Adrenal gland (tissue), 12 donors: ENCODE measurements around the gene KCNA2. TPM values are rescaled to one million over a fixed set of nuclear protein-coding genes. Genes with fewer than 3 reads are reported as not detected.

ENCODE experiments used
- DNase-seq, 7 donors: peaks; one replicate each; pipeline ENCODE4 v3.0.0-alpha.2; 2019 to 2020
- H3K27ac ChIP-seq, 5 donors: fragments of 200-600 bp; sonication (generic) in 4 of 5; 1 replicate in 3 of 5; 2 replicates in 2 of 5; pipeline versions ENCODE4 v1.5.1 to v1.8.0; 2016 to 2020; ENCODE audit warnings: mild to moderate bottlenecking in 1 of 5
- H3K27me3 ChIP-seq: fragments of 200-600 bp; 2 replicates; pipeline ENCODE4 v1.8.0; 2021
- H3K36me3 ChIP-seq, 2 donors: fragments of 200-600 bp; replicated peaks in 1 of 2; 1 replicate in 1 of 2; 2 replicates in 1 of 2; pipeline versions ENCODE4 v1.5.1 to v1.8.0; 2018 to 2022
- H3K4me1 ChIP-seq, 2 donors: fragments of 200-600 bp; replicated peaks in 1 of 2; 1 replicate in 1 of 2; 2 replicates in 1 of 2; pipeline versions ENCODE4 v1.5.1 to v1.8.0; 2018 to 2021
- H3K4me3 ChIP-seq, 4 donors: fragments of 200-600 bp; sonication (generic) in 3 of 4; one replicate each; pipeline ENCODE4 v1.5.1; 2016 to 2018
- H3K9me3 ChIP-seq, 3 donors: fragments of 200-600 bp; sonication (generic) in 1 of 3; replicated peaks in 1 of 3; 1 replicate in 2 of 3; 2 replicates in 1 of 3; pipeline versions ENCODE4 v1.5.1 to v1.8.0; 2016 to 2021
- POLR2A ChIP-seq, 2 donors: fragments of 450-650 bp; IDR thresholded peaks; one replicate each; pipeline ENCODE4 v1.6.1; 2017; ENCODE audit warnings: antibody characterized with exemption in 2 of 2, mild to moderate bottlenecking in 2 of 2, moderate library complexity in 1 of 2
- WGBS, 4 donors: extraction: QIAGEN DNeasy Blood & Tissue Kit in 2 of 4; methylation state at CpG; one replicate each; pipeline versions ENCODE4 v1.1.5 to v1.1.7; 2013 to 2017; 5-methylcytosine and 5-hydroxymethylcytosine counted together
- intact Hi-C, 2 donors: fragments of 100-400 bp; cut with DNase I; formaldehyde crosslinking; loops; one replicate each; pipeline versions ENCODE4 v1.14.1 to v1.15.0; 2022 to 2023
- polyA plus RNA-seq, 3 donors: library from polyadenylated mRNA; stranded (reverse); fragments of 200-250 nt in 2 of 3; fragments of 350-450 nt in 1 of 3; fragmentation: Illumina TruSeq in 1 of 3; extraction: RNeasy Lipid Tissue Mini Kit (QIAGEN cat#74804) in 1 of 3; gene quantifications; one replicate each; pipeline ENCODE4 v1.2.3, GENCODE V29; 2013 to 2014
- total RNA-seq, 9 donors: library from RNA; depleted of rRNA in 4 of 9; stranded (reverse); fragments of >200 nt in 4 of 9; fragments of 120-200 nt in 1 of 9; fragmentation: NEBNext Ultra II Directional in 1 of 9; extraction: Animal tissue kit (Norgen Biotek cat#: 25700) in 1 of 9; gene quantifications; one replicate each; pipeline versions ENCODE4 v1.1.0 to v1.2.4, GENCODE V29; 2013 to 2023
- TF ChIP-seq, protein P1 (sequence below), 6 experiments: fragments of 450-650 bp in 4 of 6; fragments of 200-600 bp in 2 of 6; sonication (generic) in 1 of 6; IDR thresholded peaks; 1 replicate in 5 of 6; 2 replicates in 1 of 6; pipeline versions ENCODE4 v1.5.1 to v1.8.0; 2016 to 2021; ENCODE audit warnings: antibody characterized with exemption in 6 of 6, mild to moderate bottlenecking in 2 of 6, moderate library complexity in 1 of 6
- donor health status: healthy with polysubstance abuse.
- donor health status: Bipolar disorder and iron deficiency.
- donor health status: DM: yes; HTN: yes; CAD: no.
- donor health status: DM: no; HTN: no; CAD: no.
- donor health status: DM: no; HTN: no; CAD: no.
- donor health status: DM: yes; HTN: yes; CAD: no.

The KCNA2 gene
- total and polyA plus RNA-seq, 12 donors: 0.06 to 16.9 (median 0.38) TPM; not detected in 1

DNA sequence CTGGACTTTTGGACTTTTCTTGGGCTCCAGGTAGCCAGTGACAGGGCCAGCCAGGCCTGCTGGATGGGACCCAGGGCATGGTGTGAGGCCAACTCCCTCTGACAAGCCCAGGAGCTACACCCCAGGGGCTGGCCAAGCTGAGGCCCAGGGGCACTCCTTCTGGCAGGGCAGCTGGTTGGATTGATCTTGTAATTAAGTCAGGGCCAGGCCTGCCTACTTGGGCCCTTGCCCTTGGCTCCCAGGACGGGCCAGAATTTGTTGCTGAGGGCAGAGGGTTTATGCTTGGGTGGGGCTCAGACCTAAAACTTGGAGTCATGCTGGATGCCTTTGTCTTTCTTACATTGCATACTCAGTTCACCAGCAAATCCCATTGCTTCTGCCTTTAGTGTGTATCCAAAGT, 20.7 kb downstream of the KCNA2 start:
- DNase-seq: peak in 1 of 7 donors; percentile 37
- H3K4me1 ChIP-seq: no peaks in the 10 kb centered on the region
- H3K4me3 ChIP-seq: no peak overlapping the region
- no peaks in the 10 kb centered on the region for H3K27me3 ChIP-seq
- WGBS, 4 donors: 71 to 80% (median 76%) methylated on average over 1 of the region's 1 CpG; no CpG with 5 or more reads in 1 of the 4 donors
- no peak overlapping the region for H3K27ac ChIP-seq
- H3K36me3 ChIP-seq: no peaks in the 10 kb centered on the region
- TF ChIP-seq, protein P1, sequence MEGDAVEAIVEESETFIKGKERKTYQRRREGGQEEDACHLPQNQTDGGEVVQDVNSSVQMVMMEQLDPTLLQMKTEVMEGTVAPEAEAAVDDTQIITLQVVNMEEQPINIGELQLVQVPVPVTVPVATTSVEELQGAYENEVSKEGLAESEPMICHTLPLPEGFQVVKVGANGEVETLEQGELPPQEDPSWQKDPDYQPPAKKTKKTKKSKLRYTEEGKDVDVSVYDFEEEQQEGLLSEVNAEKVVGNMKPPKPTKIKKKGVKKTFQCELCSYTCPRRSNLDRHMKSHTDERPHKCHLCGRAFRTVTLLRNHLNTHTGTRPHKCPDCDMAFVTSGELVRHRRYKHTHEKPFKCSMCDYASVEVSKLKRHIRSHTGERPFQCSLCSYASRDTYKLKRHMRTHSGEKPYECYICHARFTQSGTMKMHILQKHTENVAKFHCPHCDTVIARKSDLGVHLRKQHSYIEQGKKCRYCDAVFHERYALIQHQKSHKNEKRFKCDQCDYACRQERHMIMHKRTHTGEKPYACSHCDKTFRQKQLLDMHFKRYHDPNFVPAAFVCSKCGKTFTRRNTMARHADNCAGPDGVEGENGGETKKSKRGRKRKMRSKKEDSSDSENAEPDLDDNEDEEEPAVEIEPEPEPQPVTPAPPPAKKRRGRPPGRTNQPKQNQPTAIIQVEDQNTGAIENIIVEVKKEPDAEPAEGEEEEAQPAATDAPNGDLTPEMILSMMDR (IDR thresholded peaks at IDR 0.05): no peak
- TF ChIP-seq POLR2A (IDR thresholded peaks at IDR 0.05): no peak
- intact Hi-C loops: no loop called here
- no peaks in the 10 kb centered on the region for H3K9me3 ChIP-seq

DNA sequence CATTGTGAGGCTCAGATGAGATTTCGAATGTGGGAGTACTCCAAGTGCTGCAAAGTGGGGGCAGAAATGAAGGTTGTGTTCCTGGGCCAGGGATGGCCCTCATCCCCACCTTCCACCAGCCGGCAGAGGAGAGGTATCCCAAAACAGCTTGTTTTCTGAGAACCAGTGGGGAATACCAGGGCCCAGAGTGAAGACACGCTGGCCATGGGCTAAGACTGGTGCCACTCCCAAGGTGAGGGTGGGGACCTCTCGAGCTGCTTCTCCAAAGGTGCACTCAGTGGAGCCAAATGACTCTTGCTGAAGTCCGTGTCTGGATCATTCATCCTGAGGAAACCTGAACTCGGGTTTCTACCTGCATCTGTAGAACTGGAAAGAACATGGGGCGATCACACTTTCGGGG, 22.1 kb downstream of the KCNA2 start:
- 93 to 96% (median 94%) methylated on average over 7 to 8 of the region's 8 CpGs for WGBS, 4 donors
- TF ChIP-seq, protein P1 (IDR thresholded peaks at IDR 0.05): no peak
- TF ChIP-seq POLR2A (IDR thresholded peaks at IDR 0.05): no peak
- intact Hi-C loops: no loop called here
- Histone ChIP-seq H3K9me3 (no peaks in the 10 kb centered on the region), H3K27me3 (no peaks in the 10 kb centered on the region), H3K27ac (no peak overlapping the region), H3K36me3 (no peaks in the 10 kb centered on the region), H3K4me3 (no peak overlapping the region), H3K4me1 (no peaks in the 10 kb centered on the region)
- no peak for DNase-seq

DNA sequence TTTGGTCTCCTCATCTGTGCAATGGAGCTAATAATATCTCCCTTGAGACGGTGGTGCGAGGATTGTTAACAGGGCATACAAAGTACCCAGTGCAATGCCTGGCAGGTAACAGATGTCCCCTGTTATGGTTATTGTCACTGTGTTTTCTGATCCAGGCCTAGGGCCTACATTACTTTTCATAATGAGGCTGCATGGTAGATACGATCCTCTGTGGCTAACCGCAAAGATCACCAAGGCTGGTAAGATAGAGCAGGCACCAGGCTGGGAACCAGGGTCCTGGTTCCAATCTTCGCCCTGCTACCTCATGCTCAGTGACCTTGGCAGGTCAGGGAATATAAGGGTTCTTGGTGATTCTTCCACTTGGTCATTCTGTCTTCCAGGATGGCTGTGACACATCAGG, 22.7 kb downstream of the KCNA2 start:
- peak in 1 of 7 donors; percentile 2 for DNase-seq
- H3K27ac ChIP-seq: no peak overlapping the region
- H3K4me3 ChIP-seq: no peak overlapping the region
- WGBS, 4 donors: 87 to 95% (median 94%) methylated on average over 2 to 5 of the region's 5 CpGs
- H3K27me3 ChIP-seq: no peaks in the 10 kb centered on the region
- no peaks in the 10 kb centered on the region for H3K36me3 ChIP-seq
- H3K4me1 ChIP-seq: no peaks in the 10 kb centered on the region
- no peaks in the 10 kb centered on the region for H3K9me3 ChIP-seq
- intact Hi-C loops: no loop called here
- TF ChIP-seq, protein P1 (IDR thresholded peaks at IDR 0.05): no peak
- no peak for TF ChIP-seq POLR2A (IDR thresholded peaks at IDR 0.05)

DNA sequence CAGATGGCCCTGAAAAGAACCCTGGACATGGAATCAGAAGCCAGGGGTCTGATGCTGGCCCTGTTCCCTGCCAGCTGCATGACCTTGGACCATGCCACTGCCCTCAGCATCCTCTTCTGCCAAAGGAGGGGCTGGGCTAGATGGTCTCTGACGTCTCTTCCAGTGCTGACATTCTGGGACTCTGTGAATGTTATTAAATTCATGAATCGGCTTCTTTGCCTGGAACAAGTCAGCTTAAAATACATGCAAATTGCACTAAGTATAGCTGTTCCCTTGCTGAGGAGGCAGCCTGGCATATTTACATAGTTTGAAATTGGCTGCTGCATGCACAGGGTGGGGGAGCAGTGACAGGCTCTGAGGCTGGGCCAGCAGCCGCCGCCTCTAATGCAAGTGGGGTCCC, 23.8 kb downstream of the KCNA2 start:
- Histone ChIP-seq H3K4me1 (no peaks in the 10 kb centered on the region), H3K27ac (no peak overlapping the region), H3K36me3 (no peaks in the 10 kb centered on the region), H3K4me3 (no peak overlapping the region), H3K9me3 (no peaks in the 10 kb centered on the region), H3K27me3 (no peaks in the 10 kb centered on the region)
- TF ChIP-seq, protein P1 (IDR thresholded peaks at IDR 0.05): no peak
- TF ChIP-seq POLR2A (IDR thresholded peaks at IDR 0.05): no peak
- WGBS, 4 donors: 67 to 78% (median 78%) methylated on average over 1 to 4 of the region's 4 CpGs
- DNase-seq: peak in 1 of 7 donors; percentile 30
- intact Hi-C loops: no loop called here
